ENCODE data around the gene SEL1L3. TPM values are rescaled to one million over a fixed set of nuclear protein-coding genes. Genes with fewer than 3 reads are reported as not detected.

Gene SEL1L3
- total RNA-seq, 1 donor from 2014 or later, result 54.4 TPM

- no peak overlapping the region for H3K4me3 ChIP-seq (ENCODE audit: low read depth, low read length)
- TF ChIP-seq, protein P1, sequence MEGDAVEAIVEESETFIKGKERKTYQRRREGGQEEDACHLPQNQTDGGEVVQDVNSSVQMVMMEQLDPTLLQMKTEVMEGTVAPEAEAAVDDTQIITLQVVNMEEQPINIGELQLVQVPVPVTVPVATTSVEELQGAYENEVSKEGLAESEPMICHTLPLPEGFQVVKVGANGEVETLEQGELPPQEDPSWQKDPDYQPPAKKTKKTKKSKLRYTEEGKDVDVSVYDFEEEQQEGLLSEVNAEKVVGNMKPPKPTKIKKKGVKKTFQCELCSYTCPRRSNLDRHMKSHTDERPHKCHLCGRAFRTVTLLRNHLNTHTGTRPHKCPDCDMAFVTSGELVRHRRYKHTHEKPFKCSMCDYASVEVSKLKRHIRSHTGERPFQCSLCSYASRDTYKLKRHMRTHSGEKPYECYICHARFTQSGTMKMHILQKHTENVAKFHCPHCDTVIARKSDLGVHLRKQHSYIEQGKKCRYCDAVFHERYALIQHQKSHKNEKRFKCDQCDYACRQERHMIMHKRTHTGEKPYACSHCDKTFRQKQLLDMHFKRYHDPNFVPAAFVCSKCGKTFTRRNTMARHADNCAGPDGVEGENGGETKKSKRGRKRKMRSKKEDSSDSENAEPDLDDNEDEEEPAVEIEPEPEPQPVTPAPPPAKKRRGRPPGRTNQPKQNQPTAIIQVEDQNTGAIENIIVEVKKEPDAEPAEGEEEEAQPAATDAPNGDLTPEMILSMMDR (conservative IDR thresholded peaks at IDR 0.05; ENCODE audit: low read depth, low read length), result no peak
- no peak for DNase-seq (ENCODE audit: low read depth)
Measured at GRCh38 chr4:25856756-25857155, 6.0 kb downstream of the SEL1L3 start.

DNA sequence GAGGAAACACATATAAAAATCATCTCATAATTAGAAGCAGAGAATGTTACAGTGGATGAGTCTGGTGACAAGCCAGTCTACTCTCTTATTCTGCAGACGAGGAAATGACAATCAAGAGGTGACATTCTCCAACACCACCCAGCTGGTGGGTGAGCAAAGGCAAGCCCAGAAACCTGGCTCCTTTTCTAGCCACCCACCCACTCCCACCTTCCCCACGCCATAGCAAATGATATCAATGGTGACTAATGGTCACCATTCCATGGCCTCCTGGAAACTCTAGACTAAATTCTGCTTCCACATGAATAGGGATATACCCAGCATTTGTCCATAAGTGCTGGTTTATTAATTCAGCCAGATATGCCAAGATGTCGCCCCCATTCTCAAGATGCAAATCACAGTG lies 10.7 kb downstream of the SEL1L3 start:
- TF ChIP-seq, protein P1 (conservative IDR thresholded peaks at IDR 0.05; ENCODE audit: low read depth, low read length), result no peak
- no peak for DNase-seq (ENCODE audit: low read depth)
- no peak overlapping the region for H3K4me3 ChIP-seq (ENCODE audit: low read depth, low read length)

GRCh38 chr4:25847329-25847728 lies 15.5 kb downstream of the SEL1L3 start:
- TF ChIP-seq, protein P1 (conservative IDR thresholded peaks at IDR 0.05; ENCODE audit: low read depth, low read length), result no peak
- no peak overlapping the region for H3K4me3 ChIP-seq (ENCODE audit: low read depth, low read length)
- DNase-seq (ENCODE audit: low read depth), result no peak

GRCh38 chr4:25845841-25846653 lies 16.7 kb downstream of the SEL1L3 start:
- H3K4me3 ChIP-seq (ENCODE audit: low read depth, low read length), result no peak overlapping the region
- no peak for DNase-seq (ENCODE audit: low read depth)
- TF ChIP-seq, protein P1 (conservative IDR thresholded peaks at IDR 0.05; ENCODE audit: low read depth, low read length), result no peak

DNA sequence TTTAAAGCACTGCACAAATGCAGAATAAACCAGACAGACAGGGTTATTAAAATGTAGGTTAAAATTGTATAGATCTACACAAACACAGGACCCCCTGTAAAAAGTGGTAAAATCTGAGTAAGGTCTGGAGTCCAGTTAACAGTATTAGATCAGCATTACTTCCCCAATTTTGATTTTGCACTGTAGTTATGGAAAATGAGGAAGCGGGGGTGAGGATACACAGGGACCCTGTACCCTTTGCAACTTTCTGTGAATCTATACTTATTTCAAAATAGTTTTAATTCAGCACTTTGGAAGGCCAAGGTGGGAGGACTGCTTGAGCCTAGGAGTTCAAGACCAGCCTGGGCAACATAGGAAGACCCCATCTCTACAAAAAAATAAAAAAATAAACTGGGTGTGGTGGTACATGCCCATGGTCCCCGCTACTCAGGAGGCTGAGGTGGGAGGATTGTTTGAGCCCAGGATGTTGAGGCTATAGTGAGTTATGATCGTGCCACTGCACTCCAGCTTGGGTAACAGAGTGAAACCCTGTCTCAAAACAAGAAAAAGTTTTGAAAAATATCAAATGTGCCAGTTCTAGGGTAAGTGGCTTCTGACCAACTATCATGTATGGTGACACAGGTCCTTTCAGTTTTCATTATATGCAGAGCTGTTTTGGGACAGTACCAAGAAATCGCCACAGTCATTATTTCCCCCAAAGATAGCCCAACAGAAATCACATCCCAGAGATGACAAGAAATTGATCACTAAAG lies 17.7 kb downstream of the SEL1L3 start:
- no peak for DNase-seq (ENCODE audit: low read depth)
- TF ChIP-seq, protein P1 (conservative IDR thresholded peaks at IDR 0.05; ENCODE audit: low read depth, low read length), result no peak
- no peak overlapping the region for H3K4me3 ChIP-seq (ENCODE audit: low read depth, low read length)

GRCh38 chr4:25843340-25844097 lies 19.3 kb downstream of the SEL1L3 start:
- DNase-seq (ENCODE audit: low read depth), result no peak
- peak overlapping the region; percentile 5 for H3K4me3 ChIP-seq (ENCODE audit: low read depth, low read length)
- TF ChIP-seq, protein P1 (conservative IDR thresholded peaks at IDR 0.05; ENCODE audit: low read depth, low read length), result no peak

Data from epithelial cell of proximal tubule (primary cell).